GM13977 (cell line): ENCODE measurements around the gene HCN4.

Experiments
- DNase-seq: peaks from one replicate; pipeline ENCODE4 v3.0.0; 2012; ENCODE audit warnings: low spot score
- CTCF ChIP-seq: IDR thresholded peaks from 2 replicates; pipeline ENCODE4 v1.5.1; 2012; ENCODE audit warnings: mild to moderate bottlenecking, control low read depth; ENCODE audit not compliant: insufficient read depth; ENCODE audit errors: extremely low read depth, missing control alignments
- in situ Hi-C: fragments of 300-500 bp; cut with MboI; formaldehyde crosslinking; loops from one replicate; pipeline ENCODE4 v1.12.0; 2022; ENCODE audit warnings: low sequenced_read_pairs, low pct_unique_long_range_greater_than_20kb, mixed read lengths, inconsistent platforms; ENCODE audit not compliant: unreplicated experiment

The HCN4 gene

GRCh38 chr15:73335026-73335425, 33.7 kb downstream of the HCN4 start:
- DNase-seq: no peak
- TF ChIP-seq CTCF: no peak
- in situ Hi-C loops: no loop called here

- in situ Hi-C loops: no loop called here
- TF ChIP-seq CTCF: no peak
- DNase-seq: no peak
Observed at GRCh38 chr15:73334086-73334485, 34.7 kb downstream of the HCN4 start.

DNA sequence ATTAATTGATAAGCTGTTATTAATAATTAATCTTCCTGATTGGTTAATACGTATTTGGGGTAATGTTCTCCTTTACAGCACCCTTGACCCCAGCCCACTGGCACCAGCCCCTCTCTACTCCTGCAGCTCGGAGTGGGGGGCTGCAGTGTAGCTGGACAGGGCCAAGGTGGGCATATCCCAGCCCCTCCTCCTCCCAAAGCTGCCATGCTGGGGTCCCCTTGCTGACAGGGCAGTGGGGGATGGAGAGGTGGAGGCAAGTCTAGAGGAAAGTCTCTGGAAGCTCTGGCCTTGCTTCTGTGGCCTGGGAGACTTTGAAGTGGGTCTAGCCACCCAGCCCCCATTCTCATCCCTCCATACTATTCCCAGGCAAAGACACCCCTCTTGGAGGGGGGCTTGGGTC, 35.8 kb downstream of the HCN4 start:
- no peak for TF ChIP-seq CTCF
- no peak for DNase-seq
- in situ Hi-C loops: no loop called here

GRCh38 chr15:73331991-73332925, 36.5 kb downstream of the HCN4 start:
- in situ Hi-C loops: no loop called here
- TF ChIP-seq CTCF: no peak
- DNase-seq: no peak

DNA sequence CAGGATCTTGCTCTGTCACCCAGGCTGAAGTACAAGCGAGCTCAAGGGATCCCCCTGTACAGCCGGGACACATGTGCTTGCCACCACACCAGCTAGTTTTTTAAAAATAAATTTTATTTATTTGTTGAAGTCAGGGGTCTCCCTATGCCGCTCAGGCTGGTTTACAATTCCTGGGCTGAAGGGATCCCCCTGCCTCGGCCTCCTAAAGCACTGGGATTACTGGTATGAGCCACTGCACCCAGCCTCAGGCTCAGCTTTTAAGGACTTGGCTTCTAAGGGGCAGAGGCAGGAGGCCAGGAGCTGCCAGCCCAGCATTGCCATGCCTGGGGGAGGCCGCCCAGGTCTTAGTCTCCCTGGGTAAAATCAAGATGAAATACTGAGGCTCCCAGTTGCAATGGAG, 37.3 kb downstream of the HCN4 start:
- TF ChIP-seq CTCF: no peak
- in situ Hi-C loops: no loop called here

DNA sequence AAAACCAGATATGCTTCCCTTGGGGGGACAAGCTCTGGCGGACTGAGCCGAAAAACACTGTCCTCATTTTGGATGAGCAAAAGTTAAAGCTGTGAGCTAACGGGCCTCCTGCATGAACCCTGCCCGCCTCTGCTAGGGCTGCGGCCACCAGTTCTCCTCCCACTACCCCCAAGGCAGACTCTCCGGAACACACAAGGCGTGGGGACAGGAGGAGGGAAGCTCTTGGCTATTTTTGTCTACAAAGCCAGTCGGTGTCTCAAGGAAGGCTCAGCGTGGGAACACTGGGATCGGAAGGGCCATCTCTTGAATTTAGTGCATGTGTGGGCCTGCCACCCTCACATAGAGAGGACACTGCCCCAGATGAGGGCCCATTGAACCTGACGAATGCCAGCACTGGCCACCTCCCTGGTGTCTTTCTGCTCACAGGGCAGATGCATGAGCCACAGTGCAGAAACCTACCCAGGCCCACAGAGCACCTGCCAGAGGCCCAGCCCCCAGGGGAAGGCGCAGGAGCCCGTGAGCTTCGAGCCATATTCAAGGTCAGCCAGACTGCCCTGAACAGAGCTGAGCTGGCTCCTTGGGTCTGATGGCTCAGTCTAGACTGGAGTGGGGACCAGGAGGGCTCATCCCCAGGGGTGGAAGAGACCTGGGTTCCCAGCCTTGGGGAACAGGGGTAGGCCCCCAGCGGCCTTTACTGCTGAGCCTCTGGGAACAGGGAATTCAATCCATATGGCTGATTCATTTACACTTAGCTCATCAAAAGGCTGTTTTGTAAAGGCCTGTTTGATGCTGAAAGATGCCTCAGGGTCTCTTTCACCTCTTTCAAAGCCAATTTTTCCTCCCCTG, 38.3 kb downstream of the HCN4 start:
- DNase-seq: no peak
- TF ChIP-seq CTCF: no peak
- in situ Hi-C loops: no loop called here

More for the DNA sequence above, 37.3 kb downstream of the HCN4 start:
- DNase-seq: no peak
